CD14-positive monocyte (primary cell): Measurements from ENCODE around the gene BRINP3. TPM values are rescaled to one million over a fixed set of nuclear protein-coding genes. Genes with fewer than 3 reads are reported as not detected.

Source experiments
- DNase-seq, 3 donors: peaks; one replicate each; pipeline ENCODE4 v3.0.0-alpha.2; 2011 to 2022
- H2AFZ ChIP-seq: 2 replicates; pipeline ENCODE4 v1.6.0; 2012; ENCODE audit warnings: mild to moderate bottlenecking, low read depth, low read length, inconsistent platforms; ENCODE audit not compliant: insufficient read depth, poor library complexity, severe bottlenecking
- H3K27ac ChIP-seq, 2 donors: 1 replicate in 1 of 2; 2 replicates in 1 of 2; pipeline ENCODE4 v1.5.1; 2012 to 2013; ENCODE audit warnings: low read length in 2 of 2, control low read depth in 1 of 2, inconsistent platforms in 1 of 2, low read depth in 1 of 2, mild to moderate bottlenecking in 1 of 2
- H3K27me3 ChIP-seq, 2 donors: one replicate each; pipeline versions ENCODE4 v1.6.0 to v1.6.1; 2011 to 2013; ENCODE audit warnings: low read length in 2 of 2; ENCODE audit not compliant: control insufficient read depth in 2 of 2, insufficient read depth in 2 of 2
- H3K36me3 ChIP-seq, 2 donors: replicated peaks in 1 of 2; 1 replicate in 1 of 2; 2 replicates in 1 of 2; pipeline versions ENCODE4 v1.5.1 to v1.6.1; 2012 to 2013; ENCODE audit warnings: low read length in 2 of 2, control low read depth in 1 of 2, inconsistent platforms in 1 of 2, mild to moderate bottlenecking in 1 of 2; ENCODE audit not compliant: insufficient read depth in 2 of 2, control insufficient read depth in 1 of 2
- H3K4me1 ChIP-seq, 2 donors: 1 replicate in 1 of 2; 2 replicates in 1 of 2; pipeline versions ENCODE4 v1.5.1 to v1.6.1; 2012 to 2013; ENCODE audit warnings: low read length in 2 of 2, control low read depth in 1 of 2, inconsistent platforms in 1 of 2, mild to moderate bottlenecking in 1 of 2, moderate library complexity in 1 of 2; ENCODE audit not compliant: insufficient read depth in 2 of 2, control insufficient read depth in 1 of 2
- H3K4me2 ChIP-seq: replicated peaks from 2 replicates; pipeline ENCODE3; 2012; ENCODE audit warnings: low read length, moderate library complexity, mild to moderate bottlenecking; ENCODE audit not compliant: poor library complexity, severe bottlenecking; ENCODE audit errors: extremely low read depth
- H3K4me3 ChIP-seq, 3 experiments: fragments of 200-600 bp in 1 of 3; sonication (generic) in 1 of 3; replicated peaks in 1 of 3; 1 replicate in 2 of 3; 2 replicates in 1 of 3; pipeline ENCODE4 v1.5.1; 2011 to 2013; ENCODE audit warnings: low read length in 3 of 3, mild to moderate bottlenecking in 3 of 3, control low read depth in 2 of 3, low read depth in 2 of 3, inconsistent platforms in 1 of 3, moderate library complexity in 1 of 3
- H3K79me2 ChIP-seq: 2 replicates; pipeline ENCODE4 v1.6.0; 2012; ENCODE audit warnings: mild to moderate bottlenecking, control low read depth, inconsistent platforms, low read length, moderate library complexity; ENCODE audit not compliant: insufficient read depth
- H3K9ac ChIP-seq: 2 replicates; pipeline ENCODE4 v1.6.0; 2017; ENCODE audit warnings: low read length, mild to moderate bottlenecking; ENCODE audit not compliant: insufficient read depth, poor library complexity, severe bottlenecking
- H3K9me3 ChIP-seq, 2 donors: replicated peaks in 1 of 2; 1 replicate in 1 of 2; 2 replicates in 1 of 2; pipeline versions ENCODE4 v1.5.1 to v1.6.1; 2012 to 2013; ENCODE audit warnings: low read length in 2 of 2, control low read depth in 1 of 2; ENCODE audit not compliant: control insufficient read depth in 1 of 2, insufficient read depth in 1 of 2
- H4K20me1 ChIP-seq: 2 replicates; pipeline ENCODE4 v1.6.0; 2012; ENCODE audit warnings: mild to moderate bottlenecking, low read length, control low read depth, moderate library complexity; ENCODE audit not compliant: insufficient read depth
- H3K27ac Mint-ChIP-seq, 7 donors: one replicate each; pipeline ENCODE4 v1.8.0; 2020; ENCODE audit warnings: mild to moderate bottlenecking in 7 of 7, mixed read lengths in 7 of 7, moderate library complexity in 6 of 7, inconsistent platforms in 2 of 7
- H3K27me3 Mint-ChIP-seq, 3 donors: one replicate each; pipeline ENCODE4 v1.8.0; 2021 to 2022; ENCODE audit warnings: low read depth in 3 of 3, mild to moderate bottlenecking in 3 of 3, mixed read lengths in 3 of 3, moderate library complexity in 3 of 3, inconsistent platforms in 1 of 3
- H3K36me3 Mint-ChIP-seq, 2 donors: one replicate each; pipeline ENCODE4 v1.8.0; 2020; ENCODE audit warnings: mixed read lengths in 2 of 2, inconsistent platforms in 1 of 2, mild to moderate bottlenecking in 1 of 2
- H3K4me1 Mint-ChIP-seq: one replicate; pipeline ENCODE4 v1.8.0; 2020; ENCODE audit warnings: mild to moderate bottlenecking, mixed read lengths
- H3K4me3 Mint-ChIP-seq, 2 donors: one replicate each; pipeline ENCODE4 v1.8.0; 2020; ENCODE audit warnings: mild to moderate bottlenecking in 2 of 2, mixed read lengths in 2 of 2, moderate library complexity in 1 of 2
- H3K9me3 Mint-ChIP-seq, 7 donors: one replicate each; pipeline ENCODE4 v1.8.0; 2020 to 2022; ENCODE audit warnings: mixed read lengths in 7 of 7, mild to moderate bottlenecking in 6 of 7, moderate library complexity in 6 of 7, inconsistent platforms in 2 of 7
- WGBS: methylation state at CpG from one replicate; pipeline ENCODE4 v1.1.5; 2013; ENCODE audit warnings: missing lambda C conversion rate; ENCODE audit not compliant: insufficient coverage; 5-methylcytosine and 5-hydroxymethylcytosine counted together
- intact Hi-C, 2 donors: fragments of 100-400 bp; cut with micrococcal nuclease; formaldehyde crosslinking; loops; one replicate each; pipeline versions ENCODE4 v1.15.0 to v1.15.1; 2023
- polyA plus RNA-seq, 3 donors: library from polyadenylated mRNA; depleted of rRNA in 1 of 3; unstranded in 2 of 3; stranded (reverse) in 1 of 3; fragments of 300-500 nt in 2 of 3; fragments of >200 nt in 1 of 3; fragmentation: Illumina TruSeq in 2 of 3; gene quantifications; 1 replicate in 2 of 3; 2 replicates in 1 of 3; pipeline ENCODE4 v1.2.3, GENCODE V29; 2012 to 2021
- TF ChIP-seq, protein P1 (sequence below): fragments of 200-600 bp; IDR thresholded peaks from one replicate; pipeline ENCODE4 v1.8.0; 2022; ENCODE audit warnings: antibody characterized with exemption, mild to moderate bottlenecking

BRINP3 gene
- polyA plus RNA-seq, 3 donors, result not detected

DNA sequence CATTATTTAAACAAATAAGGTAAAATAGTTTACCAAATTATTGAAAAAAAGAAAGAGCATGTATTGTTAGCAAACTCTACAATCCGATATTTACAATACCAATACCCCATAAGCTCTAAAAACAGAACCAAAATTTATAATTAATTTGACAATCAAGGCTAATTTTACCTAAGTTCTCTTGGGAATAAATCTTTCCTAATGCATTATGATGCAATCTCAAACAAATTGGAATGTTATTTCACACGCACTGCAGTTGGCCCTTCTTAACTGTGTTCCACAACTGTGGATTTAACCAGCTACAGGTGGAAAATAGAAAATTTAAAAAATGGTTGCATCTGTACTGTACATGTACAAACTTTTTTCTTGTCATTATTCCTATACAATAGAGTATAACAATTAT, 300.1 kb downstream of the BRINP3 start:
- Mint-ChIP-seq H3K9me3 (peaks cover 0 to 2% (median 0%) of the 10 kb centered on the region in 7 donors), H3K4me1 (no peaks in the 10 kb centered on the region), H3K27ac (no peak overlapping the region), H3K27me3 (no peaks in the 10 kb centered on the region), H3K36me3 (no peaks in the 10 kb centered on the region), H3K4me3 (no peak overlapping the region)
- no peaks in the 10 kb centered on the region for H3K9me3 ChIP-seq
- H3K27ac ChIP-seq, result no peak overlapping the region
- no peak for DNase-seq
- intact Hi-C loops, result no loop called here
- no CpG with 5 or more reads among the region's 2 CpGs for WGBS
- no peaks in the 10 kb centered on the region for H3K36me3 ChIP-seq
- H3K79me2 ChIP-seq, result no peaks in the 10 kb centered on the region
- no peak overlapping the region for H3K4me2 ChIP-seq
- no peak overlapping the region for H3K9ac ChIP-seq
- no peaks in the 10 kb centered on the region for H3K4me1 ChIP-seq
- H3K27me3 ChIP-seq, result no peaks in the 10 kb centered on the region
- TF ChIP-seq, protein P1, sequence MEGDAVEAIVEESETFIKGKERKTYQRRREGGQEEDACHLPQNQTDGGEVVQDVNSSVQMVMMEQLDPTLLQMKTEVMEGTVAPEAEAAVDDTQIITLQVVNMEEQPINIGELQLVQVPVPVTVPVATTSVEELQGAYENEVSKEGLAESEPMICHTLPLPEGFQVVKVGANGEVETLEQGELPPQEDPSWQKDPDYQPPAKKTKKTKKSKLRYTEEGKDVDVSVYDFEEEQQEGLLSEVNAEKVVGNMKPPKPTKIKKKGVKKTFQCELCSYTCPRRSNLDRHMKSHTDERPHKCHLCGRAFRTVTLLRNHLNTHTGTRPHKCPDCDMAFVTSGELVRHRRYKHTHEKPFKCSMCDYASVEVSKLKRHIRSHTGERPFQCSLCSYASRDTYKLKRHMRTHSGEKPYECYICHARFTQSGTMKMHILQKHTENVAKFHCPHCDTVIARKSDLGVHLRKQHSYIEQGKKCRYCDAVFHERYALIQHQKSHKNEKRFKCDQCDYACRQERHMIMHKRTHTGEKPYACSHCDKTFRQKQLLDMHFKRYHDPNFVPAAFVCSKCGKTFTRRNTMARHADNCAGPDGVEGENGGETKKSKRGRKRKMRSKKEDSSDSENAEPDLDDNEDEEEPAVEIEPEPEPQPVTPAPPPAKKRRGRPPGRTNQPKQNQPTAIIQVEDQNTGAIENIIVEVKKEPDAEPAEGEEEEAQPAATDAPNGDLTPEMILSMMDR, result no peak
- no peak overlapping the region for H2AFZ ChIP-seq
- H3K4me3 ChIP-seq, result no peak overlapping the region
- no peaks in the 10 kb centered on the region for H4K20me1 ChIP-seq

DNA sequence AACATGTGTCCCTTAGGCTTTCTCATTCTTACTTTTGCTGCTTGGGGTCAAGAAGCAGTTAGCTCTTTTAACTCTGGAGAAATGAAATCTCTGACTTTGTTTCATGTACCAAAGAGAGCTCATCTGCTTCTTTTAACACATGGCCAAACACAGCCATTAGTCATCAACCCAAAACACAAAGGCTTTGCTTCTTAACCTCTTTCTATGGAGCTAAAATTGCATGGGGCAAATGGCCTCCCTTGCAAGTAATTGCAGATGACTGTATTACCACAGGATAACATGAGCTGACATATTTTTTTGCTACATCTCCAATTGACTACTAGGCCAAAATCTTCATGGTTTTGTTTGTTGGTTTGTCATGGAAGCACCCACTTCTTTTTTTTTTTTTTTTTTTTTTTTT, 300.9 kb downstream of the BRINP3 start:
- H3K36me3 ChIP-seq, result no peaks in the 10 kb centered on the region
- no peaks in the 10 kb centered on the region for H4K20me1 ChIP-seq
- TF ChIP-seq, protein P1, result no peak
- Mint-ChIP-seq H3K36me3 (no peaks in the 10 kb centered on the region), H3K4me3 (no peak overlapping the region), H3K9me3 (peaks cover 0 to 2% (median 0%) of the 10 kb centered on the region in 7 donors), H3K27me3 (no peaks in the 10 kb centered on the region), H3K27ac (no peak overlapping the region), H3K4me1 (no peaks in the 10 kb centered on the region)
- H3K9ac ChIP-seq, result no peak overlapping the region
- no peak overlapping the region for H3K27ac ChIP-seq
- no peaks in the 10 kb centered on the region for H3K79me2 ChIP-seq
- H3K27me3 ChIP-seq, result no peaks in the 10 kb centered on the region
- DNase-seq, result no peak
- intact Hi-C loops, result no loop called here
- H3K4me3 ChIP-seq, result no peak overlapping the region
- no peaks in the 10 kb centered on the region for H3K4me1 ChIP-seq
- no peaks in the 10 kb centered on the region for H3K9me3 ChIP-seq
- no peak overlapping the region for H2AFZ ChIP-seq
- H3K4me2 ChIP-seq, result no peak overlapping the region
